Heart left ventricle (tissue), 16 donors: Measurements from ENCODE around the gene OPHN1. TPM values are rescaled to one million over a fixed set of nuclear protein-coding genes. Genes with fewer than 3 reads are reported as not detected.

ENCODE experiments used
- ATAC-seq, 4 donors: fragments of 200-7000 bp; cut with Tn5 transposase; one replicate each; pipeline ENCODE4 v1.9.1; 2020 to 2022; ENCODE audit warnings: moderate library complexity in 4 of 4, mild to moderate bottlenecking in 3 of 4, moderate number of reproducible peaks in 1 of 4
- DNase-seq, 5 donors: peaks; one replicate each; pipeline ENCODE4 v3.0.0-alpha.2; 2020
- H3K27ac ChIP-seq, 12 donors: fragments of 200-600 bp; sonication (generic) in 4 of 12; one replicate each; pipeline versions ENCODE4 v1.5.0 to v1.8.0; 2016 to 2022; ENCODE audit warnings: mild to moderate bottlenecking in 2 of 12
- H3K27me3 ChIP-seq, 9 donors: fragments of 200-600 bp; sonication (generic) in 2 of 9; one replicate each; pipeline versions ENCODE4 v1.5.1 to v1.8.0; 2016 to 2022; ENCODE audit warnings: mild to moderate bottlenecking in 3 of 9
- H3K36me3 ChIP-seq, 9 donors: fragments of 200-600 bp; sonication (generic) in 2 of 9; one replicate each; pipeline versions ENCODE4 v1.5.0 to v1.8.0; 2018 to 2022; ENCODE audit warnings: mild to moderate bottlenecking in 2 of 9
- H3K4me1 ChIP-seq, 12 donors: fragments of 200-600 bp; sonication (generic) in 4 of 12; one replicate each; pipeline versions ENCODE4 v1.5.0 to v1.8.0; 2016 to 2022; ENCODE audit warnings: mild to moderate bottlenecking in 3 of 12
- H3K4me3 ChIP-seq, 12 donors: fragments of 200-600 bp; sonication (generic) in 4 of 12; one replicate each; pipeline versions ENCODE4 v1.5.0 to v1.8.0; 2017 to 2022; ENCODE audit warnings: mild to moderate bottlenecking in 9 of 12, moderate library complexity in 4 of 12
- H3K9me3 ChIP-seq, 12 donors: fragments of 200-600 bp; sonication (generic) in 4 of 12; one replicate each; pipeline versions ENCODE4 v1.5.0 to v1.8.0; 2016 to 2022; ENCODE audit warnings: mild to moderate bottlenecking in 1 of 12
- CTCF ChIP-seq, 12 donors: fragments of 200-600 bp; sonication (generic) in 4 of 12; IDR thresholded peaks; one replicate each; pipeline versions ENCODE4 v1.5.0 to v1.8.0; 2018 to 2022; ENCODE audit warnings: antibody characterized with exemption in 12 of 12, mild to moderate bottlenecking in 5 of 12
- POLR2A ChIP-seq, 2 donors: fragments of 450-650 bp; IDR thresholded peaks; one replicate each; pipeline ENCODE4 v1.6.1; 2017; ENCODE audit warnings: antibody characterized with exemption in 2 of 2, mild to moderate bottlenecking in 2 of 2, moderate library complexity in 2 of 2
- WGBS, 4 donors: extraction: QIAGEN DNeasy Blood & Tissue Kit in 2 of 4; methylation state at CpG; one replicate each; pipeline versions ENCODE4 v1.1.5 to v1.1.7; 2013 to 2018; 5-methylcytosine and 5-hydroxymethylcytosine counted together
- intact Hi-C, 10 donors: fragments of 100-400 bp; cut with DNase I; formaldehyde crosslinking; loops; one replicate each; pipeline versions ENCODE4 v1.11.1 to v1.14.2; 2022
- polyA plus RNA-seq, 2 donors: library from polyadenylated mRNA; stranded (reverse); fragments of 200-250 nt; gene quantifications; one replicate each; pipeline ENCODE4 v1.2.3, GENCODE V29; 2013
- total RNA-seq, 9 donors: library from RNA; depleted of rRNA in 2 of 9; stranded (reverse); fragments of >200 nt in 2 of 9; fragmentation: NEBNext Ultra II Directional in 3 of 9; extraction: Animal tissue kit (Norgen Biotek cat#: 25700) in 3 of 9; gene quantifications; one replicate each; pipeline versions ENCODE4 v1.1.0 to v1.2.4, GENCODE V29; 2016 to 2023
- donor health status: ischemic (EF 13 %, LVEDD 7.1; RV severe dilation, severe dysfunction).
- donor health status: healthy with polysubstance abuse.
- donor health status: DM: no; HTN: yes; CAD: no.
- donor health status: DM: no; HTN: no; CAD: no.
- donor health status: ischemic (EF 25% LVEDD 6.9; RV normal size, moderate dysfunction).
- donor health status: ischemic (EF 25% LVEDD 5.7; RV mildly dilated, moderate dysfunction).
- donor health status: healthy.
- donor health status: DM: yes; HTN: yes; CAD: no.
- donor health status: ischemic (EF 35%, LVEDD 5.7; RV mildly dilated, moderate dysfunction).
- donor health status: nonischemic (EF 11% LVEDD 7.7; RV severe dilation, severe dysfunction).
- donor health status: DM: yes; HTN: yes; CAD: no.
- donor health status: PGD.
- donor health status: ischemic (EF 29% LVEDD 5.4; RV normal size, mild dysfunction).
- donor health status: nonischemic (EF 23%, LVEDD 6.1; RV moderate dilation, normal function).

Gene OPHN1
- total and polyA plus RNA-seq, 11 donors: 0.95 to 9.6 (median 5.7) TPM

GRCh38 chrX:68113837-68114572, 319.3 kb downstream of the OPHN1 start:
- no peak overlapping the region for H3K27ac ChIP-seq
- intact Hi-C loops: no loop called here
- peaks cover 0 to 18% (median 0%) of the 10 kb centered on the region in 9 donors for H3K36me3 ChIP-seq
- 67 to 81% (median 75%) methylated on average over 4 to 5 of the region's 5 CpGs for WGBS, 4 donors
- ATAC-seq (no peak), DNase-seq (no peak)
- H3K9me3 ChIP-seq: no peaks in the 10 kb centered on the region
- H3K4me3 ChIP-seq: no peak overlapping the region
- TF ChIP-seq POLR2A (IDR thresholded peaks at IDR 0.05) (no peak), CTCF (IDR thresholded peaks at IDR 0.05) (no peak)
- peaks cover 0 to 10% (median 0%) of the 10 kb centered on the region in 9 donors for H3K27me3 ChIP-seq
- no peaks in the 10 kb centered on the region for H3K4me1 ChIP-seq

- intact Hi-C loops: no loop called here
- peaks cover 0 to 10% (median 0%) of the 10 kb centered on the region in 9 donors for H3K27me3 ChIP-seq
- TF ChIP-seq POLR2A (IDR thresholded peaks at IDR 0.05) (no peak), CTCF (IDR thresholded peaks at IDR 0.05) (no peak)
- H3K9me3 ChIP-seq: no peaks in the 10 kb centered on the region
- H3K27ac ChIP-seq: no peak overlapping the region
- peaks cover 0 to 18% (median 0%) of the 10 kb centered on the region in 9 donors for H3K36me3 ChIP-seq
- 51 to 72% (median 67%) methylated on average over 3 of the region's 3 CpGs for WGBS, 4 donors
- DNase-seq: no peak
- H3K4me3 ChIP-seq: no peak overlapping the region
- H3K4me1 ChIP-seq: no peaks in the 10 kb centered on the region
- peak in 1 of 4 donors; percentile 37 for ATAC-seq
Observed at GRCh38 chrX:68112321-68112720, 321.0 kb downstream of the OPHN1 start.

DNA sequence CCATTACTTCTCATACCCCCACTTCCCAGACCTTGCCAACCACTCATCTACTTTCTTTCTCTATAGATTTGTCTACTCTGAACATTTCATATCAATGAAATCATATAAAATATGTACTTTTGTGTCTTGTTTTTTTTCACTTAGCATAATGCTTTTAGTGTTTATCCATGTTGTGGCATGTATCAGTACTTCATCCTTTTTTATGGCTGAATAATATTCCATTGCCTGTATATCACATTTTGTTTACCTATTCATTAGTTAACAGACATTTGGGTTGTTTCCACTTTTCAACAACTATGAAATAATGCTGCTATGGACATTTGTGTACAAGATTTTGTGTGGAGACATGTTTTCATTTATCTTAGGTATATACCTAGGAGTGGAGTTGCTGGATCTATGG, 324.1 kb downstream of the OPHN1 start:
- intact Hi-C loops: no loop called here
- no peak for DNase-seq
- TF ChIP-seq CTCF (IDR thresholded peaks at IDR 0.05): no peak
- no peak for TF ChIP-seq POLR2A (IDR thresholded peaks at IDR 0.05)

GRCh38 chrX:68098431-68098830, 334.9 kb downstream of the OPHN1 start:
- no peak for TF ChIP-seq POLR2A (IDR thresholded peaks at IDR 0.05)
- H3K4me1 ChIP-seq: no peaks in the 10 kb centered on the region
- 70 to 100% (median 87%) methylated on average over 2 of the region's 2 CpGs for WGBS, 4 donors
- DNase-seq (no peak), ATAC-seq (no peak)
- intact Hi-C loops: no loop called here
- no peak overlapping the region for H3K27ac ChIP-seq
- peaks cover 0 to 3% (median 0%) of the 10 kb centered on the region in 9 donors for H3K27me3 ChIP-seq
- H3K36me3 ChIP-seq: peaks cover 0 to 22% (median 0%) of the 10 kb centered on the region in 9 donors
- peaks cover 0 to 6% (median 0%) of the 10 kb centered on the region in 12 donors for H3K9me3 ChIP-seq
- no peak overlapping the region for H3K4me3 ChIP-seq

More for the DNA sequence above, 324.1 kb downstream of the OPHN1 start:
- Histone ChIP-seq H3K36me3 (peaks cover 0 to 18% (median 0%) of the 10 kb centered on the region in 9 donors), H3K9me3 (no peaks in the 10 kb centered on the region), H3K4me1 (no peaks in the 10 kb centered on the region), H3K4me3 (no peak overlapping the region), H3K27ac (no peak overlapping the region), H3K27me3 (peaks cover 0 to 10% (median 0%) of the 10 kb centered on the region in 9 donors)
- no peak for ATAC-seq
